Activated T-cell treated with anti-CD3 and anti-CD28 coated beads, Interleukin-2, amount 50 U/mL, for 48 hours (primary cell): ENCODE measurements around the gene ANKMY1.

Experiments used
- DNase-seq, 2 experiments: peaks; one replicate each; pipeline ENCODE4 v3.0.0-alpha.2; 2020

The ANKMY1 gene

GRCh38 chr2:240467659-240468302, 90.0 kb downstream of the ANKMY1 start:
- peak in 1 of 2 experiments; percentile 13 for DNase-seq

DNA sequence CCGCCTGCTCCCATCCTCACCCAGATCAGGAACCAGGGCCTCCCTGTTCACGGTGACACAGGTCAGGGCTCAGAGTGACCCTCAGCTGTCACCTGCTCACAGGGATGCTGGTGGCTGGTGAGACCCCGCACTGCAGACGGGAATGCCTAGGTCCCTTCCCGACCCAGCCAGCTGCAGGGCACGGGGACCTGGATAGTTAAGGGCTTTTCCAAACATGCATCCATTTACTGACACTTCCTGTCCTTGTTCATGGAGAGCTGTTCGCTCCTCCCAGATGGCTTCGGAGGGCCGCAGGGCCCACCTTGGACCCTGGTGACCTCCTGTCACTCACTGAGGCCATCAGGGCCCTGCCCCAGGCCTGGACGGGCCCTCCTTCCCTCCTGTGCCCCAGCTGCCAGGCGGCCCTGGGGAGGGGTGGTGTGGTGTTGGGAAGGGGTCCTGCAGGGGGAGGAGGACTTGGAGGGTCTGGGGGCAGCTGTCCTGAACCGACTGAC, 90.6 kb downstream of the ANKMY1 start:
- no peak for DNase-seq

- DNase-seq = no peak
Measured at GRCh38 chr2:240466579-240467148, 91.1 kb downstream of the ANKMY1 start.

GRCh38 chr2:240465765-240466578, 91.8 kb downstream of the ANKMY1 start:
- DNase-seq = no peak

- no peak for DNase-seq
Measured at GRCh38 chr2:240465268-240465764, 92.5 kb downstream of the ANKMY1 start.

GRCh38 chr2:240464514-240465241, 93.1 kb downstream of the ANKMY1 start:
- DNase-seq = no peak

- DNase-seq = peak in 1 of 2 experiments; percentile 9
Measured at GRCh38 chr2:240463866-240464481, 93.8 kb downstream of the ANKMY1 start.

DNA sequence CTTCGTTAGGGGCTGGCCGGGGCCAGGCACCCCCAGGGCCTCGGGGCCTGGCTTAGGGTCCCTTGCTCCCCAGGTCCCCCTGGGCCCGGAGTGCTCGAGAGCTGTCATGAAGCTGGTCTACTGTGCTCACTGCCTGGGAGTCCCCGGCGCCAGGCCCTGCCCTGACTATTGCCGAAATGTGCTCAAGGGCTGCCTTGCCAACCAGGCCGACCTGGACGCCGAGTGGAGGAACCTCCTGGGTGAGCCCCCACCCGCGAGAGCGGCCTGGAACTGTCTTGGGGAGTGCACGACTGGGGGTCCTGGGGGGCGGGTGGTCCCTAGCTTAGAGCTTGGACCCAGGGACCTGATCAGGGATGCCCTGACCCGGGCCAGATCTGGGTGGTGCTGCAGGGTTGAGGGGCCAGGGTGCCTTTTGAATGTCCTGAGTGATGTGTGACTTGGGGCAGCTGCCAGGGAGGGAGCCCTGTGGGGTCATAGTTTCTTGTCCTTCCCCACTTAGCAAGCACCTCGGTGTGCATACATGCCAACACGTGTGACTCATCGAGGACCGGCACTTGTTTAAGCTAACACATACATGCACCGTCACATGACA, 94.4 kb downstream of the ANKMY1 start:
- DNase-seq = peak; percentile 9 to 11

DNA sequence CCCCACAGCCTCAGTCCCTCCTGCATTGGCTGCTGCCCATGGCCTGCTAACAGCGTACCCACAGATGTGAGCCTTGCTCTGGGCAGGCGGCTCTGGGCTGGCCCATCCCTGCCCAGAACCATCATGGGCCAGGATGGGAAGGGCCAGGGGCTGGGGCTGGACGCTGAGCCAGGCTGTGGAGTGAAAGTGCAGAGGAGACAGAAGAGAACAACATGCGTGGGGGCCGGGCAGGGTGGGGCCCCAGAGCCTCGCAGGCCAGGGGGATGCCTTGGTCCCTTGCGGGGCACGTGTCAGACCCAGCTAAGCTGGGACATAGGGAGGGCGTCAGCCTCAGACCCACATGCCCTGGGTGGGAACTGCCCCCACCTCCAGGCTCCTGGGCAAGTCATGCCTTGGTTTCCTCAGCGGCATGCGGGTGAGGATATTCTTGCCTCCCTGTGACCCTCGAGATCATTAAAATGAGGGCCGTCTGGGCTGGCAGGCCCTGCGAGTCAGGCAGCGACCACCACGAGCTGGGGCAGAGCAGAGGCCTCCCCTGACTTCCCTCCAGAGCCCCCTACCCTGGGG, 95.0 kb downstream of the ANKMY1 start:
- DNase-seq = no peak

- DNase-seq = peak in 1 of 2 experiments; percentile 12
Measured at GRCh38 chr2:240462073-240462706, 95.6 kb downstream of the ANKMY1 start.

- no peak for DNase-seq
Measured at GRCh38 chr2:240461471-240462072, 96.2 kb downstream of the ANKMY1 start.

- no peak for DNase-seq
Measured at GRCh38 chr2:240460781-240461431, 96.9 kb downstream of the ANKMY1 start.

GRCh38 chr2:240460253-240460711, 97.5 kb downstream of the ANKMY1 start:
- DNase-seq = no peak

DNA sequence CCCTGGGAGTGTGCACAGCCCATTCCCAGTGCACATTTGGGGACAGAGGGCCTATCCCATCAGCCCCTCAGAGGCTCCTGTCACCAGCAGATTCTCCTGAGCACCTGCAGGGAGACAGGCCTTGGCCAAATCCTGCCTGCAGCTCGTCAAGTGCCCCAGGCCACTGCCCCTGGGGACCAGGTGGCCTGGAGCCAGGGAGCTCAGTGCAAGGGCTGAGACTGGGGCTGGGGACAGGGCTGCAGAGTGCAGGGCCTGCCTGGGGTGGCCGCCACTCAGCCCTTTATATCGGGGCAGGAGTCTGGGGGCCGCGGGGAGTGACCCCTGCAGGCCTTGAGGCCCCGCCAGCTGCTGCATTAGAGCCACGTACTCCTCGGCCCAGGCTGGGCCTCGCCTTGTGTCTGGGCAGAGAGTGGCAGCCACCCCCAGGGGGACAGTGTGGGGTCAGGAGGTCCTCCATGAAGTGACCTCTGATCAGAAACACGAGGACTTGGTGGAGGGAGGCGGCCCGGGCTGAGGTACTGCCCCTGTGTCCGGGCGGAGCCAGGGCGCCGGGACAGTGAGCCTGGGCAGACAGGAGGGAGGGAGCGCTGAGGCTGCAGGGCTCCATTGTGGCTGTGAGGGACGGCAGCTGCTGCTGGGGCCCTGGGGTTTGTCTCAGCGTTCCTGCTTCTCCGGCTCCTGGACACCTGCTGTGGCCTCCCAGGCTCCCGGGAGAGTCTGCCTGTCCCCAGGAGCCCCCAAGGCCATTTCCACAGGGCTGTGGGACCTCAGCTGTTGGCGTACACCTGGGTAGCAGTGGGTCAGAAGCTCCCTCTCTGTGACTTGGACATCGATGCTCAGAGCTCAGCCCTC, 98.2 kb downstream of the ANKMY1 start:
- DNase-seq = no peak

DNA sequence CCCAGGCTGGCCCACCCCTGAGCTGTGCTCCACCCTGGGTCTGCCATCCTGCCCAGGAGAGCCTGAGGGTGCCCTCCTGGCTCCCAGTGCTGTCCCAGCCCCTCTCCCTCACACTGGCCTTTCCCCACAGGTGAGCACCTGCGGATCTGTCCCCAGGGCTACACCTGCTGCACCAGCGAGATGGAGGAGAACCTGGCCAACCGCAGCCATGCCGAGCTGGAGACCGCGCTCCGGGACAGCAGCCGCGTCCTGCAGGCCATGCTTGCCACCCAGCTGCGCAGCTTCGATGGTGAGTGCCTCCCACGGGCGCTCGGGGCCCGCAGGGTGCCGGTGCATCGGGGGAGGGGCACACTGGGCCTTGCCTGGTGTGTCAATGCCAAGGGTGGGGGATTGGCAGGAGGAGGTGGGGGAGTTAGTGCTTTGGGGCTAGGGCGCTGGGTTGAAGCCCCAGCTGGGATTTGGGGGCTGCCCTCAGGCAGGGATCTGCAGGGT, 98.8 kb downstream of the ANKMY1 start:
- DNase-seq = no peak

DNA sequence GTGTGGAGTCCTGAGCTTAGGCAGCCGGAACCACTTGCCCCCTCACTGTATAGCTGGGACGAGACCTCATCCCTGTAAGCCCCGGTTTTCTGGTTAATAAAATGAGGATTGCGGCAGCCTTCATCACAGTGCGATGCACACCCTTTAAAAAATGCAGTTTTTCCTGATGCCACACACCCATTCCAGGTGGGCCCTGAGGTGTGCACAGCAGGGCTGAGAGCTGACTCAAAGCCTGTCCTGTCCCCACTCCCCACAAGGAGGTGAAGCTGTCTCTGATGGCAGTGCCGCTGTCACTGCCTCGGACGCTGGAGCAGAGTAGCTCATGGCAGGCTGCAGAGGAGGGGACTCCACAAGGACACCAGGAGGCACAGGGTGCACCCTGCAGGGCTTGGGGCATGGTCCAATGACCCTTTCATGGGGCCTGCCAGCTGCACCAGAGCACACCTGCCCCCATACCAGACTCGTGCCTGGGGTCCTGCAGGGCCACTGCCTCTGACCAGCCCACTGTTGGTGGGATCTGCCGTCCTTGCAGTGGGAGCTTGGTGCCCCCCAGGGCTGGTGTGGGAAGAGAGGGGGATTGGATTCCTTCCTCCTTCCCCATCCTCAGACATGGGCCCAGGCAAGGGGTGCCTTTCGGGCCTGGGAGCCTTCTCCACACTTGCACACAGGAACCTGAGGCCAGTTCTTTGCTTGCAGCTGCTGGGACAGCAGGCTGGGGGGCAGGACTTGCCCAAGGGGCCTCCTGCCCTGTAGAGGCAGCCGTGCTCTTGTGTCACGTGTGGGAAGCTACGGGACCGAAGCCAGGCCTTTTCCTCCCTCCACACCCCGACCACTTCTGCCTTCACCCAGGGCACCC, 99.5 kb downstream of the ANKMY1 start:
- no peak for DNase-seq

DNA sequence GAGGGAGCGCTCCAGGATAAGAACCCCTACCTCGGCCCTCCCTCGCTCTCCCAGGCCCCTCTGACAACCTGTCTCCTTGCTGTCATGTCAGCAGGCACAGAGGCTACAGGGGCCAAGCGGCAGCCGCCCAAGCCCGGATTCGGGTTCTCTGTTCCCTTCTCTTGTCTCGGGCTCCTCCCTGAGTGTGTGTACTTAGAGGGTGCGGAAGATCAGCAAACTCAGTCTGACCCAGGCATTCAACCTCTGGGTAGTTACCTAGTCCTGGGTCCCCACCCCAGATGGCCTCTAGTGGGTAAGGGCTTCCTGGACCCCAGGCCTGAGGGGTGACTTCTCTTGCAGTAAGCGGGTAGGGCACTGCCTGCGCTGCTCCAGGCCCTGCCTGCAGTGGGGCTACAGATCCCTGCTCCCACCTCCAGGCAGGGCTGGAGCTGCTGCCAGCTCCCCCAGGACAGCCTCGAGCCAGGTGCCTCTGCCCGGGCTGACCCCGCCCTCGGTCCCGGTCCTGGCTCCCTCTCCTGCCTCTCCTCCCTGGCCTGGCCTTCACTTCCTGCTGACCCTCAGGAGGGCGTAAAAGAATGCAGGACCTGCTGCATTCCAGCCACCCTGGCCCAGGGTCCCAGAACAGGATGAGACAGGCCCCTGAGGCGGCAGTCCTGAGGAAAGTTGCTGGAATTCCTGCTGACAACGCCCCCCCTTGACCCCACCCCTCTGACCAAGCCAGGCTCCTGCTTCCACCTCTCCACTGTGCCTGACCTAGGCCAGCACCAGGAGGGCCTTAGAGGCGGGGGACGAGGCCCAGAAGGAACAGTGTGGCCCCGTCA, 100.4 kb downstream of the ANKMY1 start:
- DNase-seq = no peak
